Upper lobe of right lung (tissue), 1 donor: Measurements from ENCODE around the gene NCK2. TPM values are rescaled to one million over a fixed set of nuclear protein-coding genes. Genes with fewer than 3 reads are reported as not detected.

ENCODE experiments used
- ATAC-seq: fragments of 200-7000 bp; cut with Tn5 transposase; one replicate; pipeline ENCODE4 v1.9.1; 2020; ENCODE audit warnings: mild to moderate bottlenecking, moderate library complexity
- DNase-seq: peaks from one replicate; pipeline ENCODE4 v3.0.0-alpha.2; 2020
- H3K27ac ChIP-seq: fragments of 200-600 bp; one replicate; pipeline ENCODE4 v1.8.0; 2022
- H3K27me3 ChIP-seq: fragments of 200-600 bp; one replicate; pipeline ENCODE4 v1.8.0; 2022; ENCODE audit warnings: mild to moderate bottlenecking
- H3K36me3 ChIP-seq: fragments of 200-600 bp; one replicate; pipeline ENCODE4 v1.8.0; 2022
- H3K4me1 ChIP-seq: fragments of 200-600 bp; one replicate; pipeline ENCODE4 v1.8.0; 2022
- H3K4me3 ChIP-seq: fragments of 200-600 bp; one replicate; pipeline ENCODE4 v1.8.0; 2022; ENCODE audit warnings: mild to moderate bottlenecking
- H3K9me3 ChIP-seq: fragments of 200-600 bp; one replicate; pipeline ENCODE4 v1.8.0; 2022
- CTCF ChIP-seq: fragments of 200-600 bp; IDR thresholded peaks from one replicate; pipeline ENCODE4 v1.8.0; 2022; ENCODE audit warnings: antibody characterized with exemption
- intact Hi-C: fragments of 100-400 bp; cut with DNase I; formaldehyde crosslinking; loops from one replicate; pipeline ENCODE4 v1.11.0; 2022
- total RNA-seq: library from RNA; stranded (reverse); fragmentation: NEBNext Ultra II Directional; extraction: Animal tissue kit (Norgen Biotek cat#: 25700); gene quantifications from one replicate; pipeline ENCODE4 v1.2.1, GENCODE V29; 2021
- donor health status: DM: no; HTN: yes; CAD: no; lungs with severe emphysema.

Gene NCK2
- total RNA-seq, 1 donor from 2014 or later: 49.7 TPM

GRCh38 chr2:105859694-105859951 is 114.9 kb downstream of the NCK2 start:
- intact Hi-C loops: no loop called here
- peaks cover 9% of the 10 kb centered on the region for H3K36me3 ChIP-seq
- H3K4me1 ChIP-seq: no peaks in the 10 kb centered on the region
- no peak for DNase-seq
- no peak for ATAC-seq
- no peak overlapping the region for H3K27ac ChIP-seq
- no peaks in the 10 kb centered on the region for H3K9me3 ChIP-seq
- no peaks in the 10 kb centered on the region for H3K27me3 ChIP-seq
- no peak for TF ChIP-seq CTCF
- no peak overlapping the region for H3K4me3 ChIP-seq

GRCh38 chr2:105860567-105860966 is 115.9 kb downstream of the NCK2 start:
- DNase-seq: no peak
- intact Hi-C loops: no loop called here
- no peak for TF ChIP-seq CTCF
- no peak overlapping the region for H3K4me3 ChIP-seq
- H3K36me3 ChIP-seq: peaks cover 2% of the 10 kb centered on the region
- H3K27ac ChIP-seq: no peak overlapping the region
- H3K27me3 ChIP-seq: no peaks in the 10 kb centered on the region
- ATAC-seq: no peak
- no peaks in the 10 kb centered on the region for H3K9me3 ChIP-seq
- H3K4me1 ChIP-seq: peaks cover 5% of the 10 kb centered on the region

GRCh38 chr2:105861200-105861599 is 116.5 kb downstream of the NCK2 start:
- no peak for ATAC-seq
- intact Hi-C loops: no loop called here

GRCh38 chr2:105862843-105863242 is 118.1 kb downstream of the NCK2 start:
- ATAC-seq (no peak), DNase-seq (no peak)
- Histone ChIP-seq H3K4me3 (no peak overlapping the region), H3K4me1 (peaks cover 8% of the 10 kb centered on the region), H3K27ac (no peak overlapping the region), H3K36me3 (no peaks in the 10 kb centered on the region), H3K27me3 (no peaks in the 10 kb centered on the region), H3K9me3 (no peaks in the 10 kb centered on the region)
- intact Hi-C loops: no loop called here
- TF ChIP-seq CTCF: no peak

More at GRCh38 chr2:105861200-105861599, 116.5 kb downstream of the NCK2 start:
- no peak for TF ChIP-seq CTCF
- Histone ChIP-seq H3K27ac (no peak overlapping the region), H3K9me3 (no peaks in the 10 kb centered on the region), H3K27me3 (no peaks in the 10 kb centered on the region), H3K4me3 (no peak overlapping the region), H3K4me1 (peaks cover 5% of the 10 kb centered on the region), H3K36me3 (no peaks in the 10 kb centered on the region)
- DNase-seq: no peak

GRCh38 chr2:105864262-105864661 is 119.5 kb downstream of the NCK2 start:
- Histone ChIP-seq H3K27me3 (no peaks in the 10 kb centered on the region), H3K9me3 (no peaks in the 10 kb centered on the region), H3K4me1 (peaks cover 12% of the 10 kb centered on the region), H3K27ac (no peak overlapping the region), H3K4me3 (no peak overlapping the region), H3K36me3 (no peaks in the 10 kb centered on the region)
- ATAC-seq: no peak
- intact Hi-C loops: no loop called here
- no peak for TF ChIP-seq CTCF
- no peak for DNase-seq

GRCh38 chr2:105865222-105865913 is 120.7 kb downstream of the NCK2 start:
- DNase-seq: no peak
- Histone ChIP-seq H3K27me3 (no peaks in the 10 kb centered on the region), H3K27ac (no peak overlapping the region), H3K4me1 (peaks cover 12% of the 10 kb centered on the region), H3K4me3 (no peak overlapping the region), H3K36me3 (no peaks in the 10 kb centered on the region), H3K9me3 (no peaks in the 10 kb centered on the region)
- ATAC-seq: no peak
- no peak for TF ChIP-seq CTCF
- intact Hi-C loops: no loop called here
